Stomach (tissue), 9 donors: Measurements from ENCODE around the gene MBNL2. TPM values are rescaled to one million over a fixed set of nuclear protein-coding genes. Genes with fewer than 3 reads are reported as not detected.

Experiments
- DNase-seq, 2 donors: peaks; one replicate each; pipeline versions ENCODE4 v3.0.0 to v3.0.0-alpha.2; 2013 to 2019
- H3K27ac ChIP-seq, 5 donors: fragments of 200-600 bp in 4 of 5; sonication (generic) in 4 of 5; one replicate each; pipeline ENCODE4 v1.5.1; 2013 to 2019; ENCODE audit warnings: mild to moderate bottlenecking in 1 of 5, moderate library complexity in 1 of 5
- H3K27me3 ChIP-seq, 3 donors: fragments of 200-600 bp; sonication (generic); one replicate each; pipeline ENCODE4 v1.5.1; 2017 to 2019; ENCODE audit warnings: mixed run types in 1 of 3
- H3K36me3 ChIP-seq, 4 donors: fragments of 200-600 bp; sonication (generic); 1 replicate in 3 of 4; 2 replicates in 1 of 4; pipeline ENCODE4 v1.5.1; 2016 to 2019
- H3K4me1 ChIP-seq, 4 donors: fragments of 200-600 bp; sonication (generic); one replicate each; pipeline ENCODE4 v1.5.1; 2016 to 2019
- H3K4me3 ChIP-seq, 4 donors: fragments of 200-600 bp; sonication (generic) in 3 of 4; one replicate each; pipeline ENCODE4 v1.5.1; 2016 to 2019; ENCODE audit warnings: mild to moderate bottlenecking in 1 of 4
- H3K9me3 ChIP-seq, 4 donors: fragments of 200-600 bp; sonication (generic); one replicate each; pipeline ENCODE4 v1.5.1; 2016 to 2019
- CTCF ChIP-seq, 7 experiments: fragments of 450-650 bp in 4 of 7; fragments of 200-600 bp in 3 of 7; sonication (generic) in 3 of 7; IDR thresholded peaks; one replicate each; pipeline ENCODE4 v1.5.1; 2016 to 2019; ENCODE audit warnings: antibody characterized with exemption in 7 of 7, control low read depth in 2 of 7, mild to moderate bottlenecking in 1 of 7
- EP300 ChIP-seq: sonication (generic); formaldehyde crosslinking; IDR thresholded peaks from one replicate; pipeline ENCODE4 v1.6.1; 2017; ENCODE audit warnings: antibody characterized with exemption
- POLR2A ChIP-seq, 4 donors: fragments of 450-650 bp; IDR thresholded peaks; one replicate each; pipeline ENCODE4 v1.6.1; 2016; ENCODE audit warnings: antibody characterized with exemption in 4 of 4, control low read depth in 2 of 4, mild to moderate bottlenecking in 1 of 4, moderate library complexity in 1 of 4
- POLR2AphosphoS5 ChIP-seq, 3 donors: sonication (generic); formaldehyde crosslinking; IDR thresholded peaks; one replicate each; pipeline ENCODE4 v1.6.1; 2016; ENCODE audit warnings: antibody characterized with exemption in 3 of 3
- WGBS, 5 donors: extraction: QIAGEN DNeasy Blood & Tissue Kit in 3 of 5; methylation state at CpG; one replicate each; pipeline versions ENCODE4 v1.1.5 to v1.1.7; 2013 to 2018; 5-methylcytosine and 5-hydroxymethylcytosine counted together
- intact Hi-C: fragments of 100-400 bp; cut with DNase I; formaldehyde crosslinking; loops from one replicate; pipeline ENCODE4 v1.15.1; 2023; ENCODE audit warnings: low total_unique reads
- polyA plus RNA-seq, 3 donors: library from polyadenylated mRNA; stranded (reverse); fragments of 200-250 nt; gene quantifications; one replicate each; pipeline ENCODE4 v1.2.3, GENCODE V29; 2013
- total RNA-seq, 5 donors: library from RNA; depleted of rRNA; stranded (reverse); fragments of >200 nt; gene quantifications; one replicate each; pipeline versions ENCODE4 v1.1.0 to v1.2.3, GENCODE V29; 2014 to 2016
- donor health status: healthy with polysubstance abuse.
- donor health status: Bipolar disorder and iron deficiency.
- donor health status: healthy.

MBNL2 gene
- total and polyA plus RNA-seq, 8 donors: 8.3 to 74.5 (median 25.6) TPM

GRCh38 chr13:97243915-97244781, 22.0 kb downstream of the MBNL2 start:
- H3K27me3 ChIP-seq: no peaks in the 10 kb centered on the region
- TF ChIP-seq POLR2AphosphoS5 (IDR thresholded peaks at IDR 0.05) (no peak), POLR2A (IDR thresholded peaks at IDR 0.05) (no peak), EP300 (no peak), CTCF (IDR thresholded peaks at IDR 0.05) (no peak)
- H3K9me3 ChIP-seq: no peaks in the 10 kb centered on the region
- H3K4me3 ChIP-seq: no peak overlapping the region
- DNase-seq: peak in 1 of 2 donors; percentile 2
- WGBS, 5 donors: 33 to 43% (median 40%) methylated on average over 8 of the region's 8 CpGs
- no peaks in the 10 kb centered on the region for H3K36me3 ChIP-seq
- intact Hi-C loops: no loop called here
- H3K4me1 ChIP-seq: peaks cover 63 to 100% (median 83%) of the 10 kb centered on the region in 4 donors
- H3K27ac ChIP-seq: peak overlapping the region in 4 of 5 donors; percentile 39 to 73 (median 62)

DNA sequence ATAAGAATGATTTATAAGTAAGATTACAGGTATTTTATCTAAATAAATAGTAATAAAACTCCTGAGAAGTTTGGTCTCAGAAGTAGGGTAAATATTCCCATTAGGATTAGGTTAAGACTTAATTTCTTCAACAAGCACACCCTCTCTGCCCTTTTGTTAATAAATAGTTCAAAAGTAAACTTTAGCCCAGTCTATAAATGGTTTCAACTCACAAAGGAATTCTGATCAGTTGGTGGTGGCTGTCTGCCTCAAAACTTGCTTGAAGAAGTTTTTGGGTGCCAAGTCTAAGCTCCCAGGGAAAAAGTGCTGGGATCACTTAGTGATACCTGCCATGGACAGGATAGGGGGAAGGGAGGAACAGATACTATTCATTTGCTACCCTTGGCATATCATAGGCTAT, 22.9 kb downstream of the MBNL2 start:
- Histone ChIP-seq H3K4me1 (peaks cover 56 to 100% (median 84%) of the 10 kb centered on the region in 4 donors), H3K27me3 (no peaks in the 10 kb centered on the region), H3K27ac (peak overlapping the region; percentile 37 to 73 (median 56)), H3K36me3 (no peaks in the 10 kb centered on the region), H3K4me3 (no peak overlapping the region), H3K9me3 (no peaks in the 10 kb centered on the region)
- intact Hi-C loops: no loop called here
- TF ChIP-seq CTCF (IDR thresholded peaks at IDR 0.05): no peak
- TF ChIP-seq POLR2AphosphoS5 (IDR thresholded peaks at IDR 0.05): no peak
- no peak for TF ChIP-seq POLR2A (IDR thresholded peaks at IDR 0.05)
- no peak for TF ChIP-seq EP300
- DNase-seq: no peak

- TF ChIP-seq EP300 (no peak), CTCF (IDR thresholded peaks at IDR 0.05) (no peak), POLR2AphosphoS5 (IDR thresholded peaks at IDR 0.05) (no peak), POLR2A (IDR thresholded peaks at IDR 0.05) (no peak)
- WGBS, 5 donors: 33 to 49% (median 36%) methylated on average over 7 of the region's 7 CpGs
- Histone ChIP-seq H3K27me3 (no peaks in the 10 kb centered on the region), H3K4me1 (peaks cover 51 to 97% (median 81%) of the 10 kb centered on the region in 4 donors), H3K9me3 (no peaks in the 10 kb centered on the region), H3K4me3 (peak overlapping the region in 2 of 4 donors; percentile 1 to 8), H3K27ac (peak overlapping the region; percentile 47 to 73 (median 68)), H3K36me3 (no peaks in the 10 kb centered on the region)
- no peak for DNase-seq
- intact Hi-C loops: no loop called here
Observed at GRCh38 chr13:97246596-97247158, 24.5 kb downstream of the MBNL2 start.

DNA sequence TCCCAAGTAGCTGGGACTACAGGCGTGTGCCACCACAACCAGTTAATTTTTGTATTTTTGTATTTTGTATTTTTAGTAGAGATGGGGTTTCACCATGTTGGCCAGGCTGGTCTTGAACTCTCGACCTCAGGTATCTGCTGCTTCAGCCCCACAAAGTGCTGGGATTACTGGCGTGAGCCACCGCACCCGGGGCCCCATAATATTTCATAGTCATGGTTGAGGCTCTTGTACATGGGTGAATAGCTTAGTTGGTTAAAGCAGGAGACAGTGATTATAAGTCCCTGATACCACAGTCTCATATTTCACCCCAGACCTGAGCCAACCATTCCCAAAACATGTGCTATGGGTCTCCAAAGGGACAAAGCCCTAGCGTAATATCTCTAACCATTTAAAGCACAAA, 26.1 kb downstream of the MBNL2 start:
- DNase-seq: no peak
- WGBS, 5 donors: 94 to 98% (median 97%) methylated on average over 6 of the region's 6 CpGs
- no peaks in the 10 kb centered on the region for H3K9me3 ChIP-seq
- intact Hi-C loops: no loop called here
- H3K27me3 ChIP-seq: no peaks in the 10 kb centered on the region
- no peaks in the 10 kb centered on the region for H3K36me3 ChIP-seq
- peak overlapping the region in 3 of 5 donors; percentile 25 to 73 (median 48) for H3K27ac ChIP-seq
- H3K4me3 ChIP-seq: no peak overlapping the region
- TF ChIP-seq EP300 (no peak), POLR2AphosphoS5 (IDR thresholded peaks at IDR 0.05) (no peak), CTCF (IDR thresholded peaks at IDR 0.05) (no peak), POLR2A (IDR thresholded peaks at IDR 0.05) (no peak)
- H3K4me1 ChIP-seq: peaks cover 46 to 87% (median 65%) of the 10 kb centered on the region in 4 donors
